Stimulated activated CD8-positive, alpha-beta memory T cell treated with anti-CD3 and anti-CD28 coated beads, Interleukin-7, amount 100 ng/mL, for 24 hours (primary cell): ENCODE results near the gene SLC38A8.

ENCODE experiments used
- DNase-seq: peaks from one replicate; pipeline ENCODE4 v3.0.0-alpha.2; 2020; ENCODE audit warnings: low read depth

SLC38A8 gene

GRCh38 chr16:83969771-83970429 is 72.7 kb downstream of the SLC38A8 start:
- no peak for DNase-seq

- no peak for DNase-seq
Observed at GRCh38 chr16:83968891-83969649, 73.5 kb downstream of the SLC38A8 start.

GRCh38 chr16:83968306-83968851 is 74.2 kb downstream of the SLC38A8 start:
- DNase-seq: no peak

GRCh38 chr16:83967838-83968305 is 74.7 kb downstream of the SLC38A8 start, which contains the start of gene NECAB2:
Gene NECAB2 (plus strand): TSS chr16:83968244. CDS start chr16:83968649, 405 bp downstream.
- no peak for DNase-seq

GRCh38 chr16:83967091-83967490 is 75.5 kb downstream of the SLC38A8 start:
- DNase-seq: no peak

GRCh38 chr16:83966153-83966696 is 76.4 kb downstream of the SLC38A8 start:
- DNase-seq: no peak

- no peak for DNase-seq
Observed at GRCh38 chr16:83965444-83966152, 77.0 kb downstream of the SLC38A8 start.

DNA sequence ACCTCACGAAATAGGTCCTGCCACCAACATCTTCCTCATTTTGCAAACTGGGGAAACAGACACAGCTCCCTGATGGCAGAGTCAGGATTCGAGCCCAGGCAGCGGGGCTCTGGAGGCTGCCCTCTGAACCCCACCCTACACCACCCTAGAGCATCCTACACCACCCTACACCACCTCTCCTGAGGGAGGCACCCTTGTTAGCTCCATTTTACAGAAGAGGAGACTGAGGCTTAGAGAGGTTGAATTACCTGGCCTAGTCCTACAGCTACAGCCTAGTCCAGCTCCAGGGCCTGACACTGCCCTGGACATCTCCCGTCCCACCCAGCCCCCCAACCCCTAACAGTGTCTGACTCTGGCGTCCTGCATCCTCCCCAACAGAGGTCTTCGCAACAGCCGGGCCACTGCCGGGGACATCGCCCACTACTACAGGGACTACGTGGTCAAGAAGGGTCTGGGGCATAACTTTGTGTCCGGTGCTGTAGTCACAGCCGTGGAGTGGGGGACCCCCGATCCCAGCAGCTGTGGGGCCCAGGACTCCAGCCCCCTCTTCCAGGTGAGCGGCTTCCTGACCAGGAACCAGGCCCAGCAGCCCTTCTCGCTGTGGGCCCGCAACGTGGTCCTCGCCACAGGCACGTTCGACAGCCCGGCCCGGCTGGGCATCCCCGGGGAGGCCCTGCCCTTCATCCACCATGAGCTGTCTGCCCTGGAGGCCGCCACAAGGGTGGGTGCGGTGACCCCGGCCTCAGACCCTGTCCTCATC is 77.7 kb downstream of the SLC38A8 start:
- DNase-seq: no peak

- no peak for DNase-seq
Observed at GRCh38 chr16:83963277-83964119, 79.1 kb downstream of the SLC38A8 start.

DNA sequence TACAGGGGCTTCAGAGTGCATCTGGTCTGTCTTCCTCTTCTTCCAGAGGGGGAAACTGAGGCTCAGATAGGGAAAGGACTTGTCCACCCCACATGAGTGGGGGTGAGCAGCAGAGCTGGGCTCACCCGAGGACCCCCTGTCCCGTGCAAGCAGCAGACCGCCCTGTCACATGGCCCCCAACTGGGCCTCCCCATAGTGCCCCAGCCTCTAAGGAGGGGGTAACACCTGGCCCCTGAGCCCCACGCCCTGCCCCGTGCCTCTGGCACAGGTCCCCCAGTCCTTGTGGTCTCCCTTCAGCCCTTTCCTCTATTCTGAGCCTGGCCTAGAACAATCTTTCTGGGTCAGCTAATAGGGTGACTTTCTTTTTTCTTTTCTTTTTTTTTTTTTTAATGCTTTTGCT is 81.0 kb downstream of the SLC38A8 start:
- DNase-seq: no peak

- no peak for DNase-seq
Observed at GRCh38 chr16:83960521-83961249, 81.9 kb downstream of the SLC38A8 start.
